ENCODE measurements around the gene PXK. TPM values are rescaled to one million over a fixed set of nuclear protein-coding genes. Genes with fewer than 3 reads are reported as not detected.

The PXK gene
- total RNA-seq, 2 experiments from 2014 or later, result 22.2 to 23.6 TPM

GRCh38 chr3:58403513-58404109 lies 70.9 kb downstream of the PXK start:
- no peak for DNase-seq
- no peak for ATAC-seq
- Mint-ChIP-seq H3K27me3 (no peaks in the 10 kb centered on the region), H3K27ac (no peak overlapping the region), H3K4me3 (no peak overlapping the region), H3K9me3 (no peaks in the 10 kb centered on the region), H3K4me1 (ENCODE audit: low read depth) (no peaks in the 10 kb centered on the region), H3K36me3 (ENCODE audit: low read depth) (peaks cover 10% of the 10 kb centered on the region)
- POLR2A ChIA-PET, result interaction anchor here (0.7 kb wide), 1 partner anchor 157 kb away, joined by 4 read pairs; no protein-coding TSS in a partner anchor
- no peak for TF ChIP-seq CTCF (IDR thresholded peaks at IDR 0.05)
- CTCF ChIA-PET, result interaction anchor here (2.1 kb wide), 1 partner anchor 96 kb away, joined by 4 read pairs; no protein-coding TSS in a partner anchor
- intact Hi-C loops (cut with micrococcal nuclease), result no loop called here

DNA sequence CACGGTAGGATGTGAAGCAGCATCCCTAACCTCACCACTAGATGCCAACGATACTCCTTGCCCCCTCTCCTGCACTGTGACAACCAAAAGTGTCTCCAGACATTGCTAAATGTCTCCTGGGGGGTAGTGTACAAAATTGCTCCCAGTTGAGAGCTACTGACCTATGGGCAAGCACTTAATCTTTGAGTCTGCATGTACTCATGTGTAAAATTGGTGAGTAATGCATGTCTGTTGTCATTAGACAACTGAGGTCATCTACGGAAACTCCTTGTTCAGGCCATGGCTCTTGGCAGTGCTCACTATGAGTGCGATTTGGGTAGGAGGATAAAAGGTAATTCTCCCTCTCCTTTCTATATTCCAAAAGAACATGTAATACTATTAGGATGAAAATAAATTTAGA lies 71.7 kb downstream of the PXK start:
- intact Hi-C loops (cut with micrococcal nuclease), result no loop called here
- DNase-seq, result no peak
- H3K27ac Mint-ChIP-seq, result no peak overlapping the region

GRCh38 chr3:58408906-58409305 lies 76.2 kb downstream of the PXK start:
- no peak for TF ChIP-seq CTCF (IDR thresholded peaks at IDR 0.05)
- CTCF ChIA-PET, result interaction anchor here (0.6 kb wide), 1 partner anchor 221 kb away, joined by 3 read pairs; no protein-coding TSS in a partner anchor
- H3K4me1 Mint-ChIP-seq (ENCODE audit: low read depth), result no peaks in the 10 kb centered on the region
- peaks cover 19% of the 10 kb centered on the region for H3K36me3 Mint-ChIP-seq (ENCODE audit: low read depth)
- DNase-seq (no peak), ATAC-seq (no peak)
- no peaks in the 10 kb centered on the region for H3K9me3 Mint-ChIP-seq
- no peaks in the 10 kb centered on the region for H3K27me3 Mint-ChIP-seq
- H3K4me3 Mint-ChIP-seq, result no peak overlapping the region
- intact Hi-C loops (cut with micrococcal nuclease), result no loop called here
- POLR2A ChIA-PET, result no interaction called here
- no peak overlapping the region for H3K27ac Mint-ChIP-seq

More for the DNA sequence above, 71.7 kb downstream of the PXK start:
- Mint-ChIP-seq H3K27me3 (no peaks in the 10 kb centered on the region), H3K36me3 (ENCODE audit: low read depth) (peaks cover 17% of the 10 kb centered on the region), H3K4me3 (no peak overlapping the region), H3K4me1 (ENCODE audit: low read depth) (no peaks in the 10 kb centered on the region), H3K9me3 (no peaks in the 10 kb centered on the region)
- TF ChIP-seq CTCF (IDR thresholded peaks at IDR 0.05), result no peak
- ChIA-PET POLR2A (interaction anchor here (0.6 to 0.7 kb wide), 2 partner anchors 157 to 701 kb away, joined by 3 to 4 read pairs; no protein-coding TSS in a partner anchor), CTCF (interaction anchor here (1.6 to 2.1 kb wide), 4 partner anchors 8 to 98 kb away, joined by 4 to 7 read pairs (median 5); partner anchors contain the start of genes HTD2 and RPP14)
- no peak for ATAC-seq

GRCh38 chr3:58409663-58410062 lies 77.0 kb downstream of the PXK start:
- no peak for DNase-seq
- H3K4me3 Mint-ChIP-seq, result no peak overlapping the region
- no peak for ATAC-seq
- no peak for TF ChIP-seq CTCF (IDR thresholded peaks at IDR 0.05)
- H3K4me1 Mint-ChIP-seq (ENCODE audit: low read depth), result no peaks in the 10 kb centered on the region
- H3K27ac Mint-ChIP-seq, result no peak overlapping the region
- no peaks in the 10 kb centered on the region for H3K9me3 Mint-ChIP-seq
- H3K27me3 Mint-ChIP-seq, result no peaks in the 10 kb centered on the region
- ChIA-PET POLR2A (no interaction called here), CTCF (interaction anchor here (0.7 to 1.1 kb wide), 2 partner anchors 222 to 232 kb away, joined by 3 read pairs; no protein-coding TSS in a partner anchor)
- intact Hi-C loops (cut with micrococcal nuclease), result loop anchor here (5.0 to 10.0 kb wide), 3 partner anchors 87 to 225 kb away; partner anchors contain the start of genes HTD2 and RPP14
- H3K36me3 Mint-ChIP-seq (ENCODE audit: low read depth), result peaks cover 17% of the 10 kb centered on the region

DNA sequence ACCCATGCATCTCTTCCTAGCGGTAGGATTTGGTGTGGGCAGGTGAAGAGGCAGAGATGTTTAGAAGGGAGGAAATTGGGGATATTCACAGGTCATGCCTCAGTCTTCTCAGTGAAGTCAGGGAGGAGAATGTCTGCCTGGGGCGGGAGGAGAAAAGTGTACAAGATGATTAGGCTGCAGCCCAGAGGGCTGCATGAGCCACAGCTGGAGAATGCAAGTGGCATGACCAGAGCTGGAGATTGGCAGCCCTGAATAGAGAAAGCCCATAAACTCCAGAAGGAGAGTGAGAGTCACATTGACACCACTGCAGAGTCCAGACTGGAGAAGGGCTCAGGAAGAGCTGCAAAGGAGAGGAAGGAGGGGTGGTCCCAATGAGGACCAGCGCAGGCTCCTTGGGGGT lies 78.3 kb downstream of the PXK start:
- POLR2A ChIA-PET, result interaction anchor here (1.3 kb wide), 1 partner anchor 11 kb away, joined by 3 read pairs; no protein-coding TSS in a partner anchor
- no peak overlapping the region for H3K4me3 Mint-ChIP-seq
- TF ChIP-seq CTCF (IDR thresholded peaks at IDR 0.05), result no peak
- no peaks in the 10 kb centered on the region for H3K9me3 Mint-ChIP-seq
- H3K4me1 Mint-ChIP-seq (ENCODE audit: low read depth), result no peaks in the 10 kb centered on the region
- no peak overlapping the region for H3K27ac Mint-ChIP-seq
- DNase-seq (no peak), ATAC-seq (no peak)
- H3K27me3 Mint-ChIP-seq, result no peaks in the 10 kb centered on the region
- CTCF ChIA-PET, result interaction anchor here (0.7 to 0.8 kb wide), 2 partner anchors 10 to 90 kb away, joined by 3 to 4 read pairs; no protein-coding TSS in a partner anchor
- H3K36me3 Mint-ChIP-seq (ENCODE audit: low read depth), result peaks cover 17% of the 10 kb centered on the region
- intact Hi-C loops (cut with micrococcal nuclease), result loop anchor here (5.0 to 10.0 kb wide), 3 partner anchors 89 to 226 kb away; partner anchors contain the start of genes HTD2 and RPP14

Measured in activated CD8-positive, alpha-beta T cell treated with anti-CD3 and anti-CD28 coated beads for 36 hours (primary cell).